Effector memory CD4-positive, alpha-beta T cell (primary cell): ENCODE data around the gene NDRG3.
"Not testable (repeated sequence)": the region's sequence is repeated elsewhere in the genome, so short reads cannot be mapped to it uniquely, and the experiment has no call there.

Experiments used
- DNase-seq, 3 donors: peaks; one replicate each; pipeline ENCODE4 v3.0.0-alpha.2; 2020
- H3K27ac ChIP-seq: 2 replicates; pipeline ENCODE4 v1.7.0; 2013; ENCODE audit warnings: mild to moderate bottlenecking, low read length, moderate library complexity; ENCODE audit not compliant: insufficient read depth, poor library complexity, severe bottlenecking
- H3K27me3 ChIP-seq: replicated peaks from 2 replicates; pipeline ENCODE4 v1.7.0; 2013; ENCODE audit warnings: mild to moderate bottlenecking, low read length; ENCODE audit not compliant: insufficient read depth, control insufficient read depth, poor library complexity, severe bottlenecking
- H3K36me3 ChIP-seq: 2 replicates; pipeline ENCODE4 v1.7.0; 2013; ENCODE audit warnings: mild to moderate bottlenecking, low read length, moderate library complexity; ENCODE audit not compliant: control insufficient read depth, insufficient read depth
- H3K4me1 ChIP-seq: 2 replicates; pipeline ENCODE4 v1.7.0; 2013; ENCODE audit warnings: low read length, mild to moderate bottlenecking; ENCODE audit not compliant: control insufficient read depth, insufficient read depth, poor library complexity, severe bottlenecking
- H3K4me3 ChIP-seq: 2 replicates; pipeline ENCODE4 v1.7.0; 2013; ENCODE audit warnings: low read length, low read depth, mild to moderate bottlenecking; ENCODE audit not compliant: insufficient read depth, poor library complexity, severe bottlenecking
- H3K9me3 ChIP-seq: 2 replicates; pipeline ENCODE4 v1.7.0; 2013; ENCODE audit warnings: mild to moderate bottlenecking, low read length, moderate library complexity; ENCODE audit not compliant: control insufficient read depth

NDRG3 gene

DNA sequence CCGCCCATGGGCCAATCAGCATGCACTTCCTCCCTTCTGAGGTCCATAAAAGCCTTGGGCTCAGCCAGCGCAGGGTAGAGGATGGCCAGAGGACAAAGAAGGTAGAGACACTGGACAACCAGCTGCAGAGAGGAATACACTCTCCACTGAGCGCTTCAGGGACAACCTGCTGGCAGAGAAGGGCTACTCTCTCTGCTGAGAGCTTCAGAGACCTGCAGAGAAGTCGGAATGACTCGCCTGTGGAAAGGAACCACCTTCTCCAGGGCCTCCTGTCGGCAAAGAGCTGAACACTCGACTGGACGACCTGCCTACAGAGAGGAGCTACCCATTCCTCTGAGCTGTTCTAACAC, 68.5 kb downstream of the NDRG3 start:
- DNase-seq: no peak
- H3K4me1 ChIP-seq: no peaks in the 10 kb centered on the region
- H3K9me3 ChIP-seq: no peaks in the 10 kb centered on the region
- peaks cover 5% of the 10 kb centered on the region for H3K36me3 ChIP-seq
- no peak overlapping the region for H3K4me3 ChIP-seq
- H3K27me3 ChIP-seq: no peaks in the 10 kb centered on the region
- H3K27ac ChIP-seq: no peak overlapping the region

DNA sequence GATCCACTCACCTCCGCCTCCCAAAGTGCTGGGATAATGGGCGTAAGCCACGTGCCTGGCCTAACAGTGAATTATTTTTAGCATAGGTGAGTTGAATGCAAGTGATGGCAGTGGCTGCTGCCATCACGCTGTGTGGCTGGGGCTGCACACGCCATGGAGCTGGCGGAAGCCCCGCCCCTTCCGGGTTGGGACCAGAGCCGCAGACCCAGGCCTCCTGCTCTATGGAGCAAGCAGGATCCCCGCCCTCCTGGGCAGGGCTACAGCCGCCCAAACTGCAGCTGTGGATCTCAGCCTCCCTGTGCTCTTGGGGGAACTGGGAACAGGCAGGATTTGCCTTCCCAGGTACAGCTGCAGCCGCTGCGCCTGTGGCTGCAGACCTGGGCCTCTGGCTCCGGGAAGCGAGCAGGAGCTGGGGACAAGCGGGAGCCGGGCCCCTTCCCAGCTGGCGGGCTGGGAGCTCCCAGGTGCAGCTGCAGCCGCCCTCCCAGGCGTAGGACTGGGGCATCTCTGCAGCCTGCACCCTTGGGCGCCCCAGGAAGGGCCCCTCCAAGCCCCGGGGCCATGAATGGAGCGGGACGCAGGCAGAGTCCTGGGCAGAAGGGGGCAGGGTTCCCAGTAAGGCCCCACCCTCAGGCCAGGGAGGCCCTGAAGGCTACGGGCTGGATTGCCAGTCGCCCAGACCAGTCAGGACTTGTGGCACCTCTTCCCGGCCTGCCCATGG, 69.0 kb downstream of the NDRG3 start:
- H3K4me1 ChIP-seq: no peaks in the 10 kb centered on the region
- no peak overlapping the region for H3K27ac ChIP-seq
- H3K4me3 ChIP-seq: no peak overlapping the region
- H3K36me3 ChIP-seq: peaks cover 5% of the 10 kb centered on the region
- DNase-seq: no peak
- H3K9me3 ChIP-seq: no peaks in the 10 kb centered on the region
- H3K27me3 ChIP-seq: no peaks in the 10 kb centered on the region

DNA sequence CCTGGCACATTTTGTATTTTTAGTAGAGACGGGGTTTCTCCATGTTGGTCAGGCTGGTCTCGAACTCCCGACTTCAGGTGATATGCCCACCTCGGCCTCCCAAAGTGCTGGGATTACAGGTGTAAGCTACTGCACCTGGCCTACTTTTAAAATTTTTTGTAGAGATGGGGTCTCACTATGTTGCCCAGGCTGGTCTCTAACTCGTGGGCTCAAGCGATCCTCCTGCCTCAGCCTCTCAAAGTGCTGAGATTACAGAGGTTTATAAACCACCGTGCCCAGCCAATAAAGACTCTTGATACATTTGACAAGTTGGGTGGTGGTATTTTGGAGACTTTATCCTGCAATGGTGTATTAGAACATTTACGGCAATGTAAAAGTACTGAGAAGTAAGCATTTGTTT, 70.3 kb downstream of the NDRG3 start:
- H3K36me3 ChIP-seq, H3K4me3 ChIP-seq, H3K9me3 ChIP-seq, H3K27me3 ChIP-seq, H3K27ac ChIP-seq, DNase-seq, H3K4me1 ChIP-seq: not testable (repeated sequence)

DNA sequence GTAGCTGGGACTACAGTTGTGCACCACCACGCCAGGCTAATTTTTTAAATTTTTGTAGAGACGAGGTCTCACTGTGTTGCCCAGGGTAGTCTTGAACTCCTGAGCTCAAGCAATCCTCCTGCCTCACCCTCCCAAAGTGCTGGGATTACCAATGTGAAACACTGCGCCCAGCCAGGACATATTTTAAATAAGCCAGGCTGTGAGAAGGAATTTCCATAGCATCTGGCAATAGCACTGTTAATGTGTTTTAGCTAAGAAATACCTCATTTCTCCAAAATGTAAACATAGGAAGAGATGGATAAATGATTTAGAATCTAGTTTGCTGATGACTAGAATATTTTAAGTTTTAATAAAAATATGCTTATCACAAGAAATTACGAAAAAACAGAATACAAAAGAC, 72.9 kb downstream of the NDRG3 start:
- Histone ChIP-seq H3K36me3 (no peaks in the 10 kb centered on the region), H3K4me1 (no peaks in the 10 kb centered on the region), H3K4me3 (no peak overlapping the region), H3K27ac (no peak overlapping the region), H3K27me3 (no peaks in the 10 kb centered on the region), H3K9me3 (no peaks in the 10 kb centered on the region)
- DNase-seq: no peak

DNA sequence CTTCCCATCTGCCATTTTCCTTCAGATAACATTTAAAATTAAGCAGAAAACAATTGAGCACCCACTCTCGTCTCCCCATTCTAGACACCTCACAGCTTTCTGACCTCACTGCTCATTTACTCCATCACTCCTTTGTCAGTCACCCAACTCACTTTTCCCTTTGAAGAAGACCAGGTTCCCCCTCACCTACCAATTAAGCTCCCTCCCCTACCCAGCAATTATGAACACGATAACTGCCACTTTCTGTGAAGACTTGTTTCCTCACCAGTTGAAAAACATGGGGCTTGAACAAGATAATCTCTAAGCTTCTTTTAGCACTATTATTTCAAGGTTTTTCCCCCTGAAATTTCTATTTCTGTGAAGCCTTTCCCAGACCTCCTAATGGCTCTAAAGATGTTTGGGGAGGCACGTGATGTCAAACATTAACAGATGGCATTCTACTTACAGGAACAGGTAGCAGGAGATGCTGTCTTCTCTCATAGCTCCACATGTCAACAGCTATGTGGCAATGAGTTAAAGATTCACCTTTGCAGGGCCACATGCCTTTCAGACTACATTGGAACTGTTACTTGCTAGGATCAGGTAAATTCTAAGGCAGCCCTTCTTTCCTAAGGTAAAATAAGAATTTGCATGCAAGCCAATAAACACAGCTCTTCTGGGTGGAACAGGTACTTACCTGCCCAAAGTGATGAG, 75.1 kb downstream of the NDRG3 start:
- no peak for DNase-seq
- no peaks in the 10 kb centered on the region for H3K27me3 ChIP-seq
- H3K4me3 ChIP-seq: no peak overlapping the region
- peaks cover 4% of the 10 kb centered on the region for H3K36me3 ChIP-seq
- H3K4me1 ChIP-seq: no peaks in the 10 kb centered on the region
- no peak overlapping the region for H3K27ac ChIP-seq
- no peaks in the 10 kb centered on the region for H3K9me3 ChIP-seq

DNA sequence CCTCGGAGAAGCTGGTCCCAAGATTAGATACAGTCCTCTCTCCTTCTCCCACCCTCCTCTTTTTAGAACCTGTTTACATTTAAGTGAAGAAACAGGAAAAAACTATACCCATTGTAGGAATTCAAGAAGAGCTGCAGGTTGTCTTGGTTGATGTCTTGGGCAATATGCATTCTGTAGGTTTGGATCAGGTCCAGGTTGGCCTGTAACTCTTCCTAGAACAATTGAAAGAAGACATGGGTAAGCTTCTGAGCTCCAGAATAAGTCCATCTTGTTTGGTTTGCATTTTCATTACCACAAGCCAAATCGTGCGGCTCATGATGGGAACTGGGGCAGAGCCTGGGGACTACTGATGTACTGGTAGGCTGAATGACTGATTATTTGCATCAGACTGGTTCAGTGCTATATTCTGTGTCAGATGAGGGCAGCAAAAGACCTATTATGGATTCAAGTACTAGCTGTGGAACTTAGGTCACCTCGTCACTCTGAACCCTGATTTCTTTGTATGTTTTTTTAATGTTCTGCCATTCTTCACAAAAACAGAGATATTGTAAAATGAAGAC, 79.6 kb downstream of the NDRG3 start:
- Histone ChIP-seq H3K36me3 (peaks cover 12% of the 10 kb centered on the region), H3K9me3 (no peaks in the 10 kb centered on the region), H3K4me3 (no peak overlapping the region), H3K4me1 (no peaks in the 10 kb centered on the region), H3K27me3 (no peaks in the 10 kb centered on the region), H3K27ac (no peak overlapping the region)
- no peak for DNase-seq

DNA sequence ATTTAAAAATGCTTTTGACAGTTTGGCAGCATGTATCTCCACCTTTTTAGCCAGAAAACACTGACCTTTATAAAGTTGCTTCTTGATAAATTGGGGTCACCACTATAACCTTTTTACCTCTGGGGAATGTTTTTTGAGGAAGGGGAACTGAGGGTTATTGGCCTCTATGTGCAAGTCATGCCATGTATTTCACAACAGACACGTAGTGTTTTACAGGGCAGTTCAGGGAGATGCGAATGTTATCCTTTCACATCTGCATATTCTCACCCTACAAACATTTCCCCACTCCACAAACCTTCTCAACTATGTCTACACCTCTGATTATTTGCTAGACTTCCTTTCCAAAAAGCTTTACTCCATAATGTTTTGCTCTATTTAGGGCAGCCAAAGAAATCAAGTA, 82.9 kb downstream of the NDRG3 start:
- no peak overlapping the region for H3K4me3 ChIP-seq
- peaks cover 6% of the 10 kb centered on the region for H3K4me1 ChIP-seq

DNA sequence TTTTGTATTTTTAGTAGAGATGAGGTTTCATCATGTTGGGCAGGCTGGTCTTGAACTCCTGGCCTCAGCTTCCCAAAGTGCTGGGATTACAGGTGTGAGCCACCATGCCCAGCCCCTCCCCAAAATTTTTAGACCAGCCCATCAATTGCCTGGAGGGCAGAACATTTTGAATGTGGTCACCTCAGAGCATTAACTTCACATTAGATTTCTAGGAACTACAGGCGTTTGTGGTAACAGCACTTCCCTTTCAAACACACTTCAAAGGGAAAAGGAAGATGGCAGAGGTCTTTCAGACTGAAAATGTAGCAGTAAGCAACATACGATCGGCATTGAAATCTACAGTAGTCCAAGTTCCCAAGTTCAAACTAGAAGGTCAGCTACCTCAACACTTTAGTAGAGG, 87.6 kb downstream of the NDRG3 start:
- no peaks in the 10 kb centered on the region for H3K27me3 ChIP-seq
- DNase-seq: no peak
- no peaks in the 10 kb centered on the region for H3K9me3 ChIP-seq
- H3K36me3 ChIP-seq: peaks cover 4% of the 10 kb centered on the region
- H3K4me3 ChIP-seq: no peak overlapping the region
- no peak overlapping the region for H3K27ac ChIP-seq
- peaks cover 6% of the 10 kb centered on the region for H3K4me1 ChIP-seq

More for the DNA sequence above, 82.9 kb downstream of the NDRG3 start:
- Histone ChIP-seq H3K36me3 (peaks cover 12% of the 10 kb centered on the region), H3K27ac (no peak overlapping the region), H3K27me3 (no peaks in the 10 kb centered on the region), H3K9me3 (no peaks in the 10 kb centered on the region)
- DNase-seq: no peak

DNA sequence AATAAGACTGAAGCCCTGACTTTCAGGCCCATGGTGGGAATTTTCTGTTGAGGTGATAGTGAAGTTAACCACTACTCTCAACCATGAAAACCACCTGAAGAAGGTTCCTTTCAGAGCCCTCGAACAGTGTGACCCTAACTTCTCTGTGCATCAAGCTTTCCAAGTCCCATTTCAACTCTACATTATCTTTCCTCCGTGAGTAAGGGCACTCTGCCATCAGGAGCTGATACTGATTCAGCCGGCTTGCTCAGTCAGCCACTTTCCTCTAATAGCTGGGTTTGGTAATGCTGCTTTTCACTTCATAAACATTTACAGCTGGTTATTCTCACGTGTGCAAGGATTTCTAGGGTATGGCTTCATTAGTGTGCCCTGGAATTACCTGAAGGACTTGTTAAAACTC, 89.2 kb downstream of the NDRG3 start:
- Histone ChIP-seq H3K4me3 (no peak overlapping the region), H3K9me3 (no peaks in the 10 kb centered on the region), H3K27ac (no peak overlapping the region), H3K4me1 (peaks cover 6% of the 10 kb centered on the region), H3K27me3 (no peaks in the 10 kb centered on the region), H3K36me3 (peaks cover 10% of the 10 kb centered on the region)
- no peak for DNase-seq

DNA sequence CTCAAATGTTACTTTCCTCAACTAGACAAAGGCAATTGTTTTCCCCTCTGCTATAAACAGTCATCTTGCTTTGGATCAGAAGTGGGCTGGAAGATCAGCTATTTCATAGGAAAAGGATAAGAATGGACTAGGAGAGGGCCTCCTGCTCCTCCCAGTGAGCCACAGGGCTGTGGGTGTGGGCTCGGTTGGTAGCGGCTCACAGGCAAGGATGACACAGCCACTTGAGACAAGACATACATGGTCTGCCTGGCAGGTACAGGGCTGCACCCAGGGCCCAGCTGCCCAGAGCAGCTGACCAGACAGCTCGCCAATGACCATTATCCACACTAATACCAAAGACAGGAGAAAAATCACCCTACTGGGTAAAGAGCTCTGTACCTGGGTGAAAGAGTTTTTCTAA, 90.9 kb downstream of the NDRG3 start:
- DNase-seq: no peak
- peaks cover 10% of the 10 kb centered on the region for H3K36me3 ChIP-seq
- H3K4me3 ChIP-seq: no peak overlapping the region
- no peaks in the 10 kb centered on the region for H3K27me3 ChIP-seq
- H3K27ac ChIP-seq: no peak overlapping the region
- H3K4me1 ChIP-seq: peaks cover 6% of the 10 kb centered on the region
- H3K9me3 ChIP-seq: no peaks in the 10 kb centered on the region
